GM18870 (cell line): ENCODE results near the gene ADPRM.
A peak's percentile ranks its signal among the peaks of the same experiment; 100 is the strongest.
"Not testable (repeated sequence)": the region's sequence is repeated elsewhere in the genome, so short reads cannot be mapped to it uniquely, and the experiment has no call there.

Experiments used
- ATAC-seq: cut with Tn5 transposase; IDR thresholded peaks from one replicate; pipeline ENCODE4 v1.9.1; 2021; ENCODE audit warnings: moderate library complexity; ENCODE audit not compliant: unreplicated experiment

The ADPRM gene

GRCh38 chr17:10697092-10698081 lies at the start of gene ADPRM, which contains the start of gene SCO1:
Gene ADPRM (plus strand): TSS chr17:10697594. CDS start chr17:10704927, 7,333 bp downstream.
Gene SCO1 (minus strand): TSS chr17:10697533. CDS start chr17:10697507, 26 bp downstream.
- ATAC-seq = peak; percentile 94

- ATAC-seq = no peak
Observed at GRCh38 chr17:10648381-10648780, 49.0 kb upstream of the ADPRM start.

- ATAC-seq = no peak
Observed at GRCh38 chr17:10648956-10649355, 48.4 kb upstream of the ADPRM start.

- ATAC-seq = no peak
Observed at GRCh38 chr17:10649602-10650001, 47.8 kb upstream of the ADPRM start.

GRCh38 chr17:10651927-10652326 lies 45.5 kb upstream of the ADPRM start:
- ATAC-seq = no peak

- ATAC-seq = no peak
Observed at GRCh38 chr17:10652984-10653659, 44.3 kb upstream of the ADPRM start.

- no peak for ATAC-seq
Observed at GRCh38 chr17:10653987-10654386, 43.4 kb upstream of the ADPRM start.

- ATAC-seq = no peak
Observed at GRCh38 chr17:10657148-10657547, 40.2 kb upstream of the ADPRM start, which contains the start of gene MYH3. Gene MYH3 (minus strand): TSS chr17:10657309. CDS start chr17:10655064, 2,245 bp downstream.

GRCh38 chr17:10657879-10658278 lies 39.5 kb upstream of the ADPRM start:
- no peak for ATAC-seq

- ATAC-seq = no peak
Observed at GRCh38 chr17:10661437-10661836, 36.0 kb upstream of the ADPRM start.

- no peak for ATAC-seq
Observed at GRCh38 chr17:10663231-10663630, 34.2 kb upstream of the ADPRM start.

GRCh38 chr17:10664571-10664970 lies 32.8 kb upstream of the ADPRM start:
- ATAC-seq = no peak

- ATAC-seq = no peak
Observed at GRCh38 chr17:10666906-10667305, 30.5 kb upstream of the ADPRM start.

- no peak for ATAC-seq
Observed at GRCh38 chr17:10668775-10669174, 28.6 kb upstream of the ADPRM start.

GRCh38 chr17:10673312-10673711 lies 24.1 kb upstream of the ADPRM start:
- ATAC-seq = no peak

GRCh38 chr17:10674704-10675103 lies 22.7 kb upstream of the ADPRM start:
- ATAC-seq = no peak

GRCh38 chr17:10681866-10682446 lies 15.4 kb upstream of the ADPRM start:
- ATAC-seq = no peak

- ATAC-seq = no peak
Observed at GRCh38 chr17:10683853-10684252, 13.5 kb upstream of the ADPRM start.

GRCh38 chr17:10687499-10687898 lies 9.9 kb upstream of the ADPRM start:
- ATAC-seq = no peak

GRCh38 chr17:10695875-10696407 lies 1.5 kb upstream of the ADPRM start:
- not testable (repeated sequence) for ATAC-seq
